ENCODE results near the gene DEPP1. TPM values are rescaled to one million over a fixed set of nuclear protein-coding genes. Genes with fewer than 3 reads are reported as not detected.

DEPP1 gene
- total RNA-seq, 1 donor from 2014 or later, result 190 TPM

GRCh38 chr10:44944354-44944753, 34.3 kb downstream of the DEPP1 start:
- ATAC-seq, result no peak
- intact Hi-C loops (cut with DNase I), result no loop called here

DNA sequence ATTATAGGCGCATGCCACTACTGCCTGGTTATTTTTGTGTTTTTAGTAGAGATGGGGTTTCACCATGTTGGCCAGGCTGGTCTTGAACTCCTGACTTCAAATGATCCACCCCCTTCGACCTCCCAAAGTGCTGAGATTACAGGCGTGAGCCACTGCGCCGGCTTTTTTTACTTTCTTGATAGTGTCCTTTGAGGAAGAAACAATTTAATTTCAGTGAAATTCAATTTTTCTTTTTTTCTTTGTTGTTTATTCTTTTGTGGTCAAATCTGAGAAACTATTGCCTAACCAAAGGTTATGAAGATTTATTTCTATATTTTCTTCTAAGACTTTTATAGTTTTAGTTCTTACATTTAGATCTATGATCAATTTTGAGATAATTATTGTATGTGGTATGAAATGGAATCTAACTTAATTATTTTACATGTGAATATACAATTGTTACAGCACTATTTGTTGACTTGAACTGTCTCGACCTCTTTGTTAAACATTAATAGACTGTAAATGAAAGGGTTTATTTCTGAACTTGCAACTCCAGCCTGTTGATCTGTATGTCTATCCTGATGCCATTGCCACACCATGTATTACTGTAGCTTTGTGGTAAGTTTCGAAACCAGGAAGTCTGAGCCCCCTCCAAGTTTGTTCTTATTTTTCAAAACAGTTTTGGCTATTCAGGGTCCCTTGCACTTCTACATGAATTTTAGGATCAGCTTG, 38.8 kb downstream of the DEPP1 start:
- no peak for DNase-seq (ENCODE audit: low spot score)
- no peak for ATAC-seq
- intact Hi-C loops (cut with DNase I), result no loop called here

More at GRCh38 chr10:44944354-44944753, 34.3 kb downstream of the DEPP1 start:
- no peak for DNase-seq (ENCODE audit: low spot score)

- no peak for ATAC-seq
- DNase-seq (ENCODE audit: low spot score), result no peak
- intact Hi-C loops (cut with DNase I), result no loop called here
Observed at GRCh38 chr10:44938956-44939355, 39.7 kb downstream of the DEPP1 start.

GRCh38 chr10:44937196-44938005, 41.2 kb downstream of the DEPP1 start:
- DNase-seq (ENCODE audit: low spot score), result no peak
- peak; percentile 54 for ATAC-seq
- intact Hi-C loops (cut with DNase I), result loop anchor here (2.0 kb wide), 1 partner anchor 37 kb away; no protein-coding TSS in a partner anchor

DNA sequence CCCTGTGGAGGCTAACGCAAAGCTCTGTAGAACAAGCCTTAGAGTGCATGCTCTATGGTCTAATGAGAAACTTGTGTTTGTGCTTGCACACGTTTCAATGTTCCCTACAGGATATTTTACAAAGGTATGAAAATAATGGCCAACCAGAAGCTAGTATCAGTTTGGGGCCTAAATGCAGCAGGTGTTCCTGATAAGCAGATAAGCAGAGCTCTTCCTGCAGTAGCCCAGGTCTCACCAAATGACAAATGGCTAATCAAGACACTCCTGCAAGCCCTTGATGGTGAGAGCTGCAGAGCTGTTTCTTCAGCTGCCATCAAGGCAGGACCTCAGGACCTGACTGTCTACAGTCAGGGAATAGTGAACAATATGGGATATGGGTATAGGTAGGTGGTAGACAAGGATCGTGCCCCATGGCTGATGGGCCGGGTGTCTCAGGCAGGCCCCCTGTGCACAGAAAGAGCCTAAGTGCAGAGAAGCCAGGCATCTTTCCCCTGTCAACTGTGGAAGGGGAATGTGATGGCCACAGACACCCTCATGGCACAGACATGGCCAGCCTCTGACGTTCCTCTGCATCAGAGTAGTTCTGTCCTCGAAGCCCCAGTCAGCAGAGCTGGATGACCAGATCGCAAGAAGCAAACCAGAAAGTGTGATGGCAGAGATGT, 42.2 kb downstream of the DEPP1 start:
- ATAC-seq, result no peak
- DNase-seq (ENCODE audit: low spot score), result no peak
- intact Hi-C loops (cut with DNase I), result loop anchor here (2.0 kb wide), 1 partner anchor 38 kb away; no protein-coding TSS in a partner anchor

DNA sequence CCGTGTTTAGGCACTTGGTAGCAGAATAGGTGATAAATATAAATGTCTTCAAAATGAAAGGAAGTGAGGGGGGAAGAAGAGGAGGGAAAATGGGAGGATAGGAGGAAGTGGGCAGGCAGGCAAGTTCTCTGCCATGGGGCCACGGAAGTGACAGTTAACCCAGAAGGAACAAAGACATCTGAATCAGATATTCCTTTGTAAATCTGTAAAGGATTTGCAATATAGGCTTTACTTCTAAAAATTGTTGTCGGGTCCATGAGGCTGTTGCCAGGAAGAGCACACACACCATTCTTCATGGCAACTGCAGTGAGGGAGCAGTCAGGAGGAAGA, 42.7 kb downstream of the DEPP1 start:
- ATAC-seq, result no peak
- intact Hi-C loops (cut with DNase I), result loop anchor here (2.0 kb wide), 1 partner anchor 39 kb away; no protein-coding TSS in a partner anchor

DNA sequence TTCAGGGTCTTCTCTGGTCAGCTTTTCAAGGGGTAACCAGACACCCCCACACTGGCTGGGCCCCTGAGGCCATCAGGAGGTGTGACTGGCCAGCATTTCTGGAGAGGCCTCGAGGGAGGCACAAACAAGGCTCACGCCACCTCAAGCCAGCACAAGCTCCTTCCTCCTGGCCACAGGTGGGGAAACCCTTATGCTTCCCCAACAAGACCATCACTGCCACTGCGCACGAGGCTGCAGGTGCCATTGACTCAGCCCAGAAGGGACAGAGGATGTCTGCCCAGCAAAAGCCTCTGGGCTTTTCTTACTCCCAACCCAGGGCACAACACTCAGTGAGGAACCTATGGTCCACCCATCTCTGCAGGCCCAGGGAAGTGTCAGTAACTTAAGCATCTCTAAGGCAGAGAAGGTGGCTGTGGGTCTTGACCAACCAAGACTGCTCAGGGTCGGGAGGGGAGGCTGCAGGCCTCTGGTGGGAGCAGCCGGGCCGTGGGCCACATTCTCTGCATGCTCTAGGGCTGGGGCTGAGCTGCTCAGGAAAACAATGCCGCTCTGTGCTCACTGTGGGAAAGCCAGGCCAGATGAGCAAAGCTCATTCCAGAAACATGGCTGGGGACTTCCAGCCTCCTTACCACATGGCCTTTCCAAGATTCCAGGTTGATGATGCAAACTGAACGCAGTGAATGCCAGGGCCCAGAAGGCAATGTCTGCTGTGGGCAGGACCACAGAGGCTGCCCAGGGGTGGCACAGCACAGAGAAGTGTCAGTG, 43.2 kb downstream of the DEPP1 start:
- ATAC-seq (peak; percentile 88), DNase-seq (ENCODE audit: low spot score) (peak; percentile 84)
- intact Hi-C loops (cut with DNase I), result no loop called here

More for the DNA sequence above, 42.7 kb downstream of the DEPP1 start:
- DNase-seq (ENCODE audit: low spot score), result no peak

GRCh38 chr10:44934416-44935200, 44.0 kb downstream of the DEPP1 start:
- DNase-seq (ENCODE audit: low spot score) (peak; percentile 73), ATAC-seq (no peak)
- intact Hi-C loops (cut with DNase I), result no loop called here

DNA sequence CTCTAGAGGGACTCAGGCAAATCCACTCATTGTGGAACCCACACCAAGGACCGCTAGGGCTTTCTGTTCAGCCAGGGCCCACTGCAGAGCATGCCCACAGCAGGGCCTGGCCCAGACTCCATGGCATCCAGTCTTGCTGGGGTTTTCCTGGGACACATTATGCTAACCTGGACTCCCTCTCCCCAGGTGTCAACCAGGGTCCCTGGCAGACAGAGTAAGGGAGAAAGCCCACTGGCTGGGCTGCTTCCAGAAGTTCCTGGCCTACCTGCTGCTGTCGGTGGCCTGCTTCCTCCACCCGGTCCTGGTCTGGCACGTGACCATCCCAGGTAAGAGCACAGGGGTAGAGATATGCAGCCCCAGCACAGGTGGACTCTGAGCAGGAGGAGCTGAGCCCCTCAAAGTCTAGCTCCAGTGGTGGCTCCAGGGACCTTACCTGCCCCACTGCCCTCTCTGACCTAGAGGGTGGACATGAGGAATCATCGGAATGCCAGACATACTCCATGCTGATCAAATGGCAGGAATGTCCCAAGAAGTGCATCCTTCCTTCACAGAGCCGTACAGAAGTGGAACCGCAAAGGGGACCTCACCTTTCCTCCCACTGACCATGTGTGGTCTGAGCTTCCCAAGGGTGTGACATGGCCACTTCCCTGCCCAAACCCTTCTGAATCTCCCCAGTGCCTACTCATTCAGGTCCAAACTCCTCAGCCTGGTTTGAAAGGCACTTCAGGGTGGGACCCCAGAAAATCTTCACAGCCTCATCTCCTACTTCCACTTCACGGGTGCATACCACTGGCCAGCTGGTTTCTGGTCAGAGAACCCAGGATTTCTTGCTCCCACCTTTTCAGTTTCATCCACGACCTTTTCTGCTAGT, 44.9 kb downstream of the DEPP1 start:
- ATAC-seq (no peak), DNase-seq (ENCODE audit: low spot score) (no peak)
- intact Hi-C loops (cut with DNase I), result no loop called here

DNA sequence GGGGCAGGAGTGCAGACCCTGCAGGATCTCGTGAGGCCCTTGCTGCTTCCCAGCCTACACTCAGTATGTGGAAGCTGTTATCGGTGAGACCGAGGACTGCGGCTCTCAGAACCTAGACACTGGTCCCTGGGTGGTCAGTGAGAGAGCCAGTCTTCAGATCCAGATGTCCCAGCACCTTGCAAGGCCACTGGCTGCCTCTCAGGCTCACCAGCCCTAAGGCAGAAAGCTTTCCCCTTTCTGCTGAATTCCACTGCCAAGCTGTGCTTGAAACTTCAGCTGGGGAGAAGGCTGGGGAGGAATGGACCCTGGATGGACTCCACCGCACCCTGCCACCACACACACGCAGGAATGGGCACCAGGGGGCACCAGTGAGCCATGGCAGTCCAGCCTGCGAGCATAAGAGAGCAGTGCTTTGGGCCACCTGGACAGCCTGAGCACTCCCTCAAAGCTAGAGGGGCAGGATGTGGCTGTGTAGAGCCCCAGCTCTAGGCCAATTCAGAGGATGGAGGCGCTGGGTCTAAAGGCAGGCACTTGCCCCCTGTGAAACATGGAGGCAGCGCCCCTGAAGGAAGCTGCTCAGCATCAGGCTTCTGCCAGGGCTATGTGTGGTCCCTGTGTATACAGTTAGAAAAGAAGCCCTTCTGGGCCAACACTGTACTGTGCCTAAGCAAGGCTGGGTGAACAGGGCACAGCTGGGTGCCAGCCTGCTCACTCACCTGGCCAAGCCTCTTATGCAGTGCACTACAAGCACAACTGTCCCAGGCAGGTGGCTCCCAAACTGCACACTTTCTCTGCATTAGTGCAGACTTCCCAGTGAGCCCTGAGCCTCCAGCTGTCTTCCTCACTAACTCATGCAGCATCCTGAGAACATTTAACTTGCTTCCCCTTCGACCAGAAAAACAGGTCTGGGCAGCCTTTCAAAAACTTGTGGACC, 45.8 kb downstream of the DEPP1 start:
- intact Hi-C loops (cut with DNase I), result no loop called here
- DNase-seq (ENCODE audit: low spot score) (peak; percentile 97), ATAC-seq (peak; percentile 88)

DNA sequence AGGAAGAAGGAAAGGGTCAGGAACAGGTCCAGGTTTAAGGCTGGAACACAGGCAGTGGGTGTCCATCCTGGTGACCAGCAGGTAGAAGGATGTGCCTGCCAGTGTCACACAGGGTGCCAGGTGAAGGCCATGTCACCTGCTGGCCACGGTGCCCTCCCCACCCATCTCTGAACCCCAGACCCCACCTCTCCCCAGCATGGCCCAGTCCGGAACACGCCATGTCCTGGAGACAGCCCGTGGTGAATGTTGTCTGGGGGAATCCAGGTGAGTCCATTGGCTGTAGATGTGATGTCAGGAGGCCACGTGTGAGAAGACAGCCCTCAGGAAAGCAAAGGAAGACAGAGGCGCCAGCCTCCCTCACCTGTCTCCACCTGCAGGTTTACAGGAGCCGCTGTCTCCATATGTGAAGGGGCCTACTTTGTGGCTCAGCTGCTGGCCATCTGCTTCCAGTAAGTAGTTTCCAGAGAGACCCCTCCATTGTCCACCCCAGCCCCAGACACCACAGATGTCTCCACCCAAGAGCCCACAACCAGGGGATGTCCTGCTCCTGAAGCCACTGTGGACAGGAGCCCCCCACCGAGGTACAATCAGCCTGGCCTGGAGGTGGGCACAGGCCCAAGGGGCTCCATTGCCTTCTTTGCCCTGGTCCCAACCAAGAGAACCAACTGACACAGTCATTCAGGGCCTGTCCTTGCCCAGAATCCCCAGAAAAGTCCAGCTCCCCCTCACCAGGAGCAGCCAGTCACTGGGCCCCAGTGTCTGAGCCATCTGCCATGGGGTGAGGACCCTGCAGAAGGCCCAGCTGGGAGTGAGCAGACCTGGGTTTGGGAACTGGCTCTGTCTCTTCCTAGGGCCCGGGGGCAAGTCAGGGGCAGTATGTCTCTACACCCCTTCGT, 46.7 kb downstream of the DEPP1 start:
- intact Hi-C loops (cut with DNase I), result no loop called here
- ATAC-seq (no peak), DNase-seq (ENCODE audit: low spot score) (no peak)

- DNase-seq (ENCODE audit: low spot score) (no peak), ATAC-seq (no peak)
- intact Hi-C loops (cut with DNase I), result no loop called here
Observed at GRCh38 chr10:44930904-44931620, 47.5 kb downstream of the DEPP1 start.

DNA sequence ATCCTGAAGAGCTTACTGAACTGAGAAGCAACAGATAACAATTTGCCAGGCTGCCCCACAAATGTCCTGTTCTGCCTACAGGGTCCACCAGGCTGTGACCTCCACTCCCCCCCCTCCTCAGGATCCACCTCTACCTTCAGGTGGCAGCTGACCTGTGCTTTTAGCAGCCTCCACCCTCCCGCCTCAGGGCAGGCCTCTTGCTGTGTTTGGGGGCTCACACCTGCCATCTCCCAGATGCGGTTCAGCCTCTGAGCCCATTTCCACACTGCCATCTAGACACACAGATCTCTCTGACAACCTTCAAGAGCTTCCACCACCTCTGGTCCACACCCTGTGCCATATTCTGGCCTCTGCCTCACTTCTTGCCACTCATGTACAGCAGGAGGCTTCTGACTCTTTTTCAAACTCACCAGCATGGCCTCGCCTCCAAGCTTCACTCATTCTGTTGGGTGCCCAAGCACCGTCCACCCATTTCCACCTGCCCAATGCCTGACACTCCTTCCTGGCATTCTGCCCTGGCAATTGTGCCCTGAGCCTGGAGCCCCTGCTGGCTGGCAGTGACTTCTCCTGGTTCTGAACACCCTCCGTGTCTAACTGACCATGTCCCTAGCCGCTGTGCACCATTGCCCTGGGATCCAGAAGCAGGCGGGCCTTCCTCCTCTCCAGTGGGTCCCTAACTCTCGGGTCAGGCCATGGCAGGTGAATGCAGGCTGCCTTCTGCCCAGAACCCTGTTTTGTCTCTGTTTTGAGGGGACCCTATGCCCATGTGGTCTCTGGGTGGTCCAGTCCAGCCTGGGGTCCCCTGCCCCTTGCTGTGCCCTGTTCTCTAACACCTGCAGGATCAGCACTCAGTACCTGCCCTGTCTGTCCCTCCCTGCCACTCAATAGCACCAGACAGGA, 49.0 kb downstream of the DEPP1 start:
- intact Hi-C loops (cut with DNase I), result no loop called here
- no peak for ATAC-seq
- no peak for DNase-seq (ENCODE audit: low spot score)

GRCh38 chr10:44928462-44928861, 50.1 kb downstream of the DEPP1 start:
- no peak for ATAC-seq

More at GRCh38 chr10:44928462-44928861, 50.1 kb downstream of the DEPP1 start:
- DNase-seq (ENCODE audit: low spot score), result no peak
- intact Hi-C loops (cut with DNase I), result no loop called here

All from sciatic nerve (tissue), 2 donors.